K562 (cell line): ENCODE measurements around the gene GNAZ. TPM values are rescaled to one million over a fixed set of nuclear protein-coding genes. Genes with fewer than 3 reads are reported as not detected.

Experiments used
- ATAC-seq: fragments of 200-7000 bp; cut with Tn5 transposase; 3 replicates; pipeline ENCODE4 v1.9.1; 2020; ENCODE audit warnings: moderate library complexity
- BruUV-seq: library from RNA; stranded (reverse); fragments of 400-500 nt; replicated peaks from 2 replicates; lab custom pipeline; 2021; lab: Mats Ljungman, UMichigan
- CTCF ChIA-PET: fragments of 300-600 bp; formaldehyde crosslinking; extraction: SDS; loops from one replicate; lab custom pipeline; 2021; ENCODE audit warnings: low intra/inter-chr PET ratio; lab: Yijun Ruan, JAX
- POLR2A ChIA-PET: fragments of 300-600, 350-650 bp; sonication (Branson Sonifier 250); formaldehyde crosslinking; extraction: SDS; loops from one replicate; lab custom pipeline; 2021; ENCODE audit warnings: antibody characterized with exemption, inconsistent platforms; lab: Yijun Ruan, JAX
- DNase-seq, 4 experiments: peaks; one replicate each; pipeline versions ENCODE4 v3.0.0 to v3.0.0-alpha.2; 2011 to 2018; ENCODE audit warnings: low spot score in 3 of 4, mixed read lengths in 3 of 4; ENCODE audit errors: extremely low read depth in 1 of 4
- FAIRE-seq: peaks from 2 replicates; lab custom pipeline; 2011; peaks lifted over from hg19 to GRCh38; lab: Jason Lieb, UNC
- H2AFZ ChIP-seq: 2 replicates; pipeline ENCODE4 v1.6.0; 2011; ENCODE audit warnings: low read depth, low read length, control low read depth, inconsistent platforms
- H3K27ac ChIP-seq: fragments of 200-600 bp; 3 replicates; pipeline ENCODE4 v1.8.0; 2011; ENCODE audit warnings: low read depth, mild to moderate bottlenecking, control low read depth, inconsistent platforms, low read length, moderate library complexity, mixed read lengths; ENCODE audit errors: extremely low read depth
- H3K27me3 ChIP-seq, 2 experiments: fragments of 300-600 bp in 1 of 2; 2 replicates in 1 of 2; 3 replicates in 1 of 2; pipeline versions ENCODE4 v1.6.0 to v1.8.0; 2011; ENCODE audit warnings: inconsistent platforms in 2 of 2, low read length in 2 of 2, mild to moderate bottlenecking in 1 of 2, mixed read lengths in 1 of 2, moderate library complexity in 1 of 2; ENCODE audit not compliant: control insufficient read depth in 2 of 2, insufficient read depth in 2 of 2
- H3K36me3 ChIP-seq: fragments of 300-600 bp; 3 replicates; pipeline ENCODE4 v1.8.0; 2011; ENCODE audit warnings: mild to moderate bottlenecking, low read length, inconsistent platforms; ENCODE audit not compliant: control insufficient read depth, insufficient read depth
- H3K4me1 ChIP-seq, 2 experiments: fragments of 200-600 bp in 1 of 2; replicated peaks in 1 of 2; 2 replicates in 1 of 2; 3 replicates in 1 of 2; pipeline versions ENCODE4 v1.5.1 to v1.8.0; 2011; ENCODE audit warnings: inconsistent platforms in 2 of 2, low read length in 2 of 2, mild to moderate bottlenecking in 1 of 2, mixed read lengths in 1 of 2, moderate library complexity in 1 of 2; ENCODE audit not compliant: control insufficient read depth in 2 of 2, insufficient read depth in 2 of 2
- H3K4me2 ChIP-seq: 2 replicates; pipeline ENCODE4 v1.6.1; 2011; ENCODE audit warnings: low read length, control low read depth, inconsistent platforms, mixed read lengths; ENCODE audit not compliant: insufficient read depth
- H3K4me3 ChIP-seq: fragments of 200-600 bp; sonication (generic), shearing (Covaris generic); 2 replicates; pipeline ENCODE4 v1.5.1; 2016; ENCODE audit warnings: control low read depth, inconsistent platforms
- H3K79me2 ChIP-seq: fragments of 200-600 bp; 3 replicates; pipeline ENCODE4 v1.8.0; 2011; ENCODE audit warnings: low read length, inconsistent platforms; ENCODE audit not compliant: control insufficient read depth, insufficient read depth
- H3K9ac ChIP-seq, 2 experiments: 2 replicates each; pipeline versions ENCODE4 v1.6.0 to v1.6.1; 2011; ENCODE audit warnings: low read depth in 2 of 2, low read length in 2 of 2, control low read depth in 1 of 2, inconsistent platforms in 1 of 2, mild to moderate bottlenecking in 1 of 2, mixed read lengths in 1 of 2; ENCODE audit not compliant: insufficient read depth in 1 of 2
- H3K9me1 ChIP-seq: one replicate; pipeline ENCODE4 v1.6.0; 2011; ENCODE audit warnings: inconsistent platforms, mild to moderate bottlenecking, low read length, moderate library complexity; ENCODE audit not compliant: control insufficient read depth, insufficient read depth
- H3K9me3 ChIP-seq: replicated peaks from 2 replicates; pipeline ENCODE4 v1.5.1; 2011; ENCODE audit warnings: low read depth, low read length, inconsistent platforms; ENCODE audit not compliant: control insufficient read depth, insufficient read depth
- H4K20me1 ChIP-seq: replicated peaks from 2 replicates; pipeline ENCODE4 v1.6.1; 2011; ENCODE audit warnings: low read length, inconsistent platforms, mixed read lengths; ENCODE audit not compliant: control insufficient read depth, insufficient read depth
- ATF1 ChIP-seq, 2 experiments: fragments of 450-650 bp in 1 of 2; IDR thresholded peaks; 2 replicates each; pipeline ENCODE4 v1.6.1; 2016; ENCODE audit warnings: missing compliant biosample characterization in 1 of 2, missing genetic modification characterization in 1 of 2
- BHLHE40 ChIP-seq: IDR thresholded peaks from 2 replicates; pipeline ENCODE4 v1.6.1; 2011; ENCODE audit warnings: low read length, improper control_type of control experiment
- ESRRB ChIP-seq: fragments of 250-450 bp; sonication (Bioruptor Pico); IDR thresholded peaks from 2 replicates; pipeline ENCODE4 v1.5.0; 2020; ENCODE audit warnings: mild to moderate bottlenecking, moderate library complexity, borderline replicate concordance
- GATAD2A ChIP-seq: fragments of 450-650 bp; IDR thresholded peaks from 2 replicates; pipeline ENCODE4 v1.6.1; 2017
- GTF2F1 ChIP-seq: IDR thresholded peaks from 2 replicates; pipeline ENCODE4 v1.6.1; 2011; ENCODE audit warnings: low read depth, low read length, improper control_type of control experiment
- HDAC1 ChIP-seq, 2 experiments: fragments of 450-650 bp; IDR thresholded peaks; 2 replicates each; pipeline ENCODE4 v1.6.1; 2016 to 2017; ENCODE audit warnings: inconsistent platforms in 1 of 2, mild to moderate bottlenecking in 1 of 2, moderate library complexity in 1 of 2
- KAT8 ChIP-seq: fragments of 450-650 bp; IDR thresholded peaks from 2 replicates; pipeline ENCODE4 v1.6.1; 2016; ENCODE audit warnings: low read depth, mild to moderate bottlenecking
- MAFK ChIP-seq: IDR thresholded peaks from 2 replicates; pipeline ENCODE4 v1.6.1; 2011; ENCODE audit warnings: low read length, improper control_type of control experiment
- NCOA6 ChIP-seq: fragments of 450-650 bp; IDR thresholded peaks from 2 replicates; pipeline ENCODE4 v1.6.1; 2017; ENCODE audit warnings: mild to moderate bottlenecking
- OTX1 ChIP-seq: fragments of 450-650 bp; formaldehyde crosslinking; IDR thresholded peaks from 2 replicates; pipeline ENCODE4 v1.4.0; 2022; ENCODE audit warnings: mild to moderate bottlenecking
- RBM25 ChIP-seq: fragments of 200-400 bp; formaldehyde crosslinking; IDR thresholded peaks from 2 replicates; pipeline ENCODE4 v1.6.1; 2018; ENCODE audit warnings: low read length, low read depth, moderate library complexity; ENCODE audit not compliant: severe bottlenecking
- RCOR1 ChIP-seq, 2 experiments: IDR thresholded peaks; 2 replicates each; pipeline ENCODE4 v1.6.1; 2012; ENCODE audit warnings: low read depth in 2 of 2, low read length in 2 of 2, borderline replicate concordance in 1 of 2, improper control_type of control experiment in 1 of 2
- SIX5 ChIP-seq, 2 experiments: IDR thresholded peaks; 2 replicates each; pipeline ENCODE4 v1.6.1; 2011; ENCODE audit warnings: low read length in 2 of 2, borderline replicate concordance in 1 of 2, low read depth in 1 of 2, mild to moderate bottlenecking in 1 of 2, moderate library complexity in 1 of 2; ENCODE audit not compliant: insufficient read depth in 1 of 2
- SP2 ChIP-seq: IDR thresholded peaks from 2 replicates; pipeline ENCODE4 v1.6.1; 2011; ENCODE audit warnings: mild to moderate bottlenecking, low read depth, low read length, moderate library complexity; ENCODE audit not compliant: poor library complexity, severe bottlenecking; ENCODE audit errors: extremely low read depth
- STAT6 ChIP-seq: sonication (generic); formaldehyde crosslinking; IDR thresholded peaks from 2 replicates; pipeline ENCODE4 v1.8.1; 2023; ENCODE audit warnings: mild to moderate bottlenecking, missing genetic modification reagents
- THAP7 ChIP-seq: fragments of 250-450 bp; sonication (Bioruptor Pico); IDR thresholded peaks from 2 replicates; pipeline ENCODE4 v1.5.0; 2021
- ZFX ChIP-seq: sonication (generic); formaldehyde crosslinking; IDR thresholded peaks from 2 replicates; pipeline ENCODE4 v1.8.0; 2022; ENCODE audit warnings: mild to moderate bottlenecking, missing genetic modification reagents, moderate library complexity
- ZNF224 ChIP-seq: sonication (generic); formaldehyde crosslinking; IDR thresholded peaks from 2 replicates; pipeline ENCODE4 v1.8.0; 2022; ENCODE audit warnings: mild to moderate bottlenecking, missing genetic modification reagents
- ZNF253 ChIP-seq: fragments of 250-450 bp; sonication (Bioruptor Pico); conservative IDR thresholded peaks from 2 replicates; pipeline ENCODE4 v1.6.1; 2021; ENCODE audit warnings: mild to moderate bottlenecking
- ZNF347 ChIP-seq: fragments of 450-650 bp; formaldehyde crosslinking; IDR thresholded peaks from 2 replicates; pipeline ENCODE4 v1.4.0; 2020; ENCODE audit warnings: low read depth, mild to moderate bottlenecking, moderate library complexity
- WGBS: fragments of 100-300 bp; shearing (Covaris generic); methylation state at CpG from one replicate; pipeline ENCODE4 v1.1.6; 2016; ENCODE audit warnings: low coverage, mixed read lengths; ENCODE audit not compliant: insufficient coverage; ENCODE audit errors: missing lambda C conversion rate; 5-methylcytosine and 5-hydroxymethylcytosine counted together
- in situ Hi-C: fragments of 300-500 bp; cut with MboI; formaldehyde crosslinking; loops from 4 replicates; pipeline ENCODE4 v1.15.0; 2018; ENCODE audit warnings: inconsistent platforms, mixed read lengths
- intact Hi-C: fragments of 100-400 bp; cut with micrococcal nuclease; formaldehyde crosslinking; loops from 2 replicates; pipeline ENCODE4 v1.14.2; 2022
- polyA plus RNA-seq, 8 experiments: library from polyadenylated mRNA; depleted of rRNA in 4 of 8; stranded (reverse) in 5 of 8; unstranded in 3 of 8; fragments of >200 nt; fragmentation: Nextera tagmentation in 2 of 8; fragmentation: Illumina TruSeq in 1 of 8; extraction: Ambion mirVana in 2 of 8; extraction: Trizol in 1 of 8; gene quantifications; 2 replicates each; pipeline versions ENCODE4 v1.2.1 to v1.2.3, GENCODE V29; 2011 to 2014; ENCODE audit warnings: inconsistent platforms in 1 of 8, missing spikeins in 1 of 8
- total RNA-seq, 7 experiments: library from RNA; depleted of rRNA in 6 of 7; stranded (reverse); fragments of >200 nt in 6 of 7; fragmentation: Illumina TruSeq in 2 of 7; extraction: Trizol in 2 of 7; gene quantifications; 2 replicates each; pipeline versions ENCODE4 v1.2.1 to v1.2.3, GENCODE V29; 2011 to 2021; ENCODE audit warnings: low replicate concordance in 1 of 7

GNAZ gene
- total and polyA plus RNA-seq, 9 of the 15 experiments (the other 6 are each of a cell fraction or from before 2014, with no cell fraction given) = 0.04 to 0.22 (median 0.13) TPM; not detected in 3

GRCh38 chr22:23079814-23080521 lies 9.6 kb downstream of the GNAZ start:
- Histone ChIP-seq H3K9me1 (peaks cover 27% of the 10 kb centered on the region), H3K9ac (no peak overlapping the region), H3K4me2 (no peak overlapping the region), H3K27ac (no peak overlapping the region), H3K4me3 (no peak overlapping the region), H3K9me3 (no peaks in the 10 kb centered on the region), H3K36me3 (no peaks in the 10 kb centered on the region), H4K20me1 (peaks cover 71% of the 10 kb centered on the region), H3K79me2 (no peaks in the 10 kb centered on the region), H3K27me3 (peaks cover 46 to 92% of the 10 kb centered on the region in 2 experiments), H2AFZ (no peak overlapping the region), H3K4me1 (peaks cover 0 to 14% of the 10 kb centered on the region in 2 experiments; a peak in 1 of 5 replicates)
- FAIRE-seq (no peak), ATAC-seq (peak; percentile 6), DNase-seq (peak in 1 of 4 experiments; percentile 52)
- BruUV-seq = no TSS peak
- in situ Hi-C loops = no loop called here
- intact Hi-C loops = no loop called here
- ChIA-PET POLR2A (interaction anchor here (0.5 to 1.2 kb wide), 7 partner anchors 8 to 142 kb away, joined by 3 to 11 read pairs (median 4); no protein-coding TSS in a partner anchor), CTCF (no interaction called here)
- WGBS = under 1% methylated on average over 9 of the region's 9 CpGs
- no peak for TF ChIP-seq ZFX (CRISPR knock-in tag)
- no peak for TF ChIP-seq ZNF253 (CRISPR knock-in tag)
- peak; percentile 1 for TF ChIP-seq SP2
- no peak for TF ChIP-seq ZNF347 (CRISPR knock-in tag)
- TF ChIP-seq STAT6 (CRISPR knock-in tag) = peak; percentile 28; the same call in 1 of the 2 replicates
- TF ChIP-seq SIX5 (IDR thresholded peaks at IDR 0.05; ENCODE audit: borderline replicate concordance in 1 of 2, insufficient read depth in 1 of 2, low read depth in 1 of 2, low read length in 2 of 2) = 0 out of 4 replicates have a peak, but pooled peaks of 1 of the 2 experiments have one; percentile 5
- 0 out of 4 replicates have a peak, but pooled peaks of 1 of the 2 experiments have one; percentile 21 for TF ChIP-seq RCOR1 (IDR thresholded peaks at IDR 0.05; ENCODE audit: borderline replicate concordance in 1 of 2, low read depth in 2 of 2, low read length in 2 of 2)
- no peak for TF ChIP-seq THAP7
- TF ChIP-seq ESRRB = no peak
- no peak for TF ChIP-seq NCOA6
- TF ChIP-seq RBM25 = no peak
- 0 out of 2 replicates have a peak, but pooled peaks have one; percentile 27 for TF ChIP-seq GTF2F1
- 0 out of 2 replicates have a peak, but pooled peaks have one; percentile 6 for TF ChIP-seq ATF1 (CRISPR knock-in tag; IDR thresholded peaks at IDR 0.05)
- TF ChIP-seq ATF1 (tag; IDR thresholded peaks at IDR 0.05) = no peak
- TF ChIP-seq ZNF224 = no peak
- TF ChIP-seq MAFK = 0 out of 2 replicates have a peak, but pooled peaks have one; percentile 5
- no peak for TF ChIP-seq KAT8
- TF ChIP-seq HDAC1 (IDR thresholded peaks at IDR 0.05) = no peak
- 0 out of 2 replicates have a peak, but pooled peaks have one; percentile 4 for TF ChIP-seq BHLHE40
- TF ChIP-seq GATAD2A = no peak
- no peak for TF ChIP-seq OTX1 (CRISPR knock-in tag)
